Stimulated activated CD8-positive, alpha-beta memory T cell treated with anti-CD3 and anti-CD28 coated beads, Interleukin-15, amount 100 ng/mL, for 1 hour (primary cell): ENCODE measurements around the gene ACVR2A.

Experiments
- DNase-seq: peaks from one replicate; pipeline ENCODE4 v3.0.0-alpha.2; 2020; ENCODE audit warnings: low read depth

ACVR2A gene

GRCh38 chr2:147924647-147925046, 79.8 kb downstream of the ACVR2A start:
- DNase-seq, result no peak

- DNase-seq, result no peak
Measured at GRCh38 chr2:147925886-147926285, 81.1 kb downstream of the ACVR2A start.

- no peak for DNase-seq
Measured at GRCh38 chr2:147927053-147927588, 82.3 kb downstream of the ACVR2A start.

GRCh38 chr2:147933931-147934330, 89.1 kb downstream of the ACVR2A start:
- DNase-seq, result no peak

GRCh38 chr2:147934881-147935620, 90.2 kb downstream of the ACVR2A start:
- DNase-seq, result no peak

GRCh38 chr2:147937744-147938349, 93.0 kb downstream of the ACVR2A start:
- no peak for DNase-seq

- DNase-seq, result no peak
Measured at GRCh38 chr2:147939313-147939712, 94.5 kb downstream of the ACVR2A start.

- DNase-seq, result no peak
Measured at GRCh38 chr2:147945660-147946059, 100.8 kb downstream of the ACVR2A start.

- no peak for DNase-seq
Measured at GRCh38 chr2:147952118-147952517, 107.3 kb downstream of the ACVR2A start.

GRCh38 chr2:147968571-147968970, 123.7 kb downstream of the ACVR2A start:
- no peak for DNase-seq

GRCh38 chr2:147976102-147976501, 131.3 kb downstream of the ACVR2A start:
- DNase-seq, result no peak

GRCh38 chr2:147977679-147978078, 132.8 kb downstream of the ACVR2A start:
- DNase-seq, result no peak
